IPS-20b (cell line): ENCODE data around the gene PIP5K1B.
A peak's percentile ranks its signal among the peaks of the same experiment; 100 is the strongest.

Source experiments
- H3K27ac ChIP-seq: one replicate; pipeline ENCODE4 v1.5.1; 2013; ENCODE audit warnings: low read length
- H3K27me3 ChIP-seq: 2 replicates; pipeline ENCODE4 v1.6.1; 2013; ENCODE audit warnings: mild to moderate bottlenecking, low read length, inconsistent platforms; ENCODE audit not compliant: insufficient read depth
- H3K36me3 ChIP-seq: 2 replicates; pipeline ENCODE4 v1.6.1; 2013; ENCODE audit warnings: low read depth, mild to moderate bottlenecking, inconsistent platforms, low read length, moderate library complexity; ENCODE audit not compliant: insufficient read depth
- H3K4me1 ChIP-seq: 2 replicates; pipeline ENCODE4 v1.6.1; 2013; ENCODE audit warnings: mild to moderate bottlenecking, control low read depth, inconsistent platforms, low read length, moderate library complexity; ENCODE audit not compliant: insufficient read depth
- H3K4me3 ChIP-seq: 2 replicates; pipeline ENCODE4 v1.5.1; 2013; ENCODE audit warnings: mild to moderate bottlenecking, low read length, inconsistent platforms
- H3K9ac ChIP-seq: 2 replicates; pipeline ENCODE4 v1.6.1; 2013; ENCODE audit warnings: low read depth, mild to moderate bottlenecking, inconsistent platforms, low read length, moderate library complexity
- H3K9me3 ChIP-seq: 2 replicates; pipeline ENCODE4 v1.6.1; 2013; ENCODE audit warnings: mild to moderate bottlenecking, low read depth, low read length, inconsistent platforms; ENCODE audit not compliant: insufficient read depth

Gene PIP5K1B

DNA sequence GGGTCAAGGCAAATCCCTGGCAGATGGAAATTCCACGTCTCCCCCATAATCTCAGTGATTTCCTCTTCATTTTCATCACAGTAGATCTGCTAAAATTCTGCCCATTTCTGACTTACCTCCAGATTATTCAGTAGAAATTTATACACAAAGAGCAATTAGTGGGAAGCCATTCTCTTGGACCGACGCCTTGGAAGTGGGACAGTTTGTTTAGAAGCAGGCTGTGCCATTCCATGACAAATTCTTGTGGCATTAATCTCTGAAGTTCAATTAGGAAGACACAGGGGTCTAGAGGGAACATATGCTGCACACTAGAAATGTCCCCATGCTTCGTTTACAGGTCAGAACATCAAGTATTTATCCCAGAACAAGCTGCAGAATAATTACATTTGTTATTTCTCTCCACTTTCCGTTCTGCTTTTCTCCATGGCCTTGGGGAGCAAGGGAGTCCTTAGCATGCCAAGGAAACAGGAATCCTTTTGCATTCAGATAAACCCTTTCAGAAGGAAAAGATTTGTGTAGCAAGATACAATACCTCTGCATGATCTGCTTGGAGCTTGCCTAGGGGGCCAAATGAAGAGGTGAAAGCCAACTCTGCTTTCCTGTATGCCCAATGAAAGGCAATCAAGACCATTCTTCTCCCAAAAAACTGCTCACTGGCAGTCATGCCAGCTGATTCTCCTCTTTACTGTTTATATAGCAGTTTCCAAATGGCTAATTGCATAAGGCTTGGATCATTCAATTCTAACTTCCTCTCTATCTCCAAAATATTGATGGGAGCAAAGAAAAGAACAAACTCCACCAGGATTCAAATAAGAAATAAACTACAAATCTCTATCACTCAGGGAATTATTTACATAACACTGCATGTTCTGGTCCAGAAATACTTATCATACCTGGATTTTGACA lies 311.4 kb downstream of the PIP5K1B start:
- Histone ChIP-seq H3K4me1 (peaks cover 14% of the 10 kb centered on the region; the same call in 1 of the 2 replicates), H3K27ac (no peak overlapping the region), H3K27me3 (no peaks in the 10 kb centered on the region), H3K36me3 (no peaks in the 10 kb centered on the region), H3K4me3 (no peak overlapping the region), H3K9me3 (no peaks in the 10 kb centered on the region), H3K9ac (0 out of 2 replicates have a peak overlapping the region, but pooled peaks have one; percentile 7)

DNA sequence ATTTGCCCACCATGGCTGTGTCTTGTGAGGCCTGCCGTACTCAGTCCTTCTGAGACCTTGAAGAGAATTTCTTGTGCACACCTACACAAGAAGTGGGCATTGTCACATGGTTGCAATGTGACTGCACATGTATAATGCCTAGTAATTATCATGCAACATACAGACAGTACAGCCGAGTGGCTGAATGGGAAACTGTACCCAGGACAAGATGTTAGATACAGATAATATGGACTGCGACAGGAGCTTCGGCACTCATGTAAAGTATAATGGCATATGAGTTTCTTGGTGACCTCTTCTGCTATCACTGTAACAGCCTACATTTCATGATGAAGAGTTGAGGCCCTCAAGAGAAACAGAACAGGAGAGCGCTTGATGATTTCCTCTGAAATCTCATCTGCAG lies 313.7 kb downstream of the PIP5K1B start:
- no peak overlapping the region for H3K27ac ChIP-seq
- no peak overlapping the region for H3K9ac ChIP-seq
- H3K27me3 ChIP-seq: no peaks in the 10 kb centered on the region
- H3K9me3 ChIP-seq: no peaks in the 10 kb centered on the region
- H3K36me3 ChIP-seq: no peaks in the 10 kb centered on the region
- H3K4me3 ChIP-seq: no peak overlapping the region
- peaks cover 18% of the 10 kb centered on the region; the same call in 1 of the 2 replicates for H3K4me1 ChIP-seq

DNA sequence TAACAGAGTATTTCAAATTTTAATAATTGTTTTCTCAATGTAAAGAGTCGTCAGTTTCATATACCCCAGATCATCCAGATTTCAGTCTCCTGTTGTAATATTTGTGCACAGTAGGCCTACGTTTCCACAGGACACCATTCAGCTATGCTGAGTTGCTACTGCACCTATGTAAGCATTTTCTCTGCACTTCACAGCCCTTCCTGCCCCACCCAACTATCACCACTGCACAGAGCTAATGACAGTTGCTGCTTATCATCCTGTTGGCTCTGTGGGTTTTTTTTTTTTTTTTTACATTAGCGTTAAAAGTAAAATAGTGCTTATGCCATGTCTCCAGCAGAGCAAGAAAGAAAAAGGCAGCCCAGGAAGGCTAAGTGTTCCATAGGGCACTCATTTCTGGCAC lies 314.8 kb downstream of the PIP5K1B start:
- Histone ChIP-seq H3K4me3 (no peak overlapping the region), H3K9me3 (no peaks in the 10 kb centered on the region), H3K27ac (no peak overlapping the region), H3K27me3 (no peaks in the 10 kb centered on the region), H3K9ac (no peak overlapping the region), H3K4me1 (peaks cover 23% of the 10 kb centered on the region; the same call in 1 of the 2 replicates), H3K36me3 (no peaks in the 10 kb centered on the region)

DNA sequence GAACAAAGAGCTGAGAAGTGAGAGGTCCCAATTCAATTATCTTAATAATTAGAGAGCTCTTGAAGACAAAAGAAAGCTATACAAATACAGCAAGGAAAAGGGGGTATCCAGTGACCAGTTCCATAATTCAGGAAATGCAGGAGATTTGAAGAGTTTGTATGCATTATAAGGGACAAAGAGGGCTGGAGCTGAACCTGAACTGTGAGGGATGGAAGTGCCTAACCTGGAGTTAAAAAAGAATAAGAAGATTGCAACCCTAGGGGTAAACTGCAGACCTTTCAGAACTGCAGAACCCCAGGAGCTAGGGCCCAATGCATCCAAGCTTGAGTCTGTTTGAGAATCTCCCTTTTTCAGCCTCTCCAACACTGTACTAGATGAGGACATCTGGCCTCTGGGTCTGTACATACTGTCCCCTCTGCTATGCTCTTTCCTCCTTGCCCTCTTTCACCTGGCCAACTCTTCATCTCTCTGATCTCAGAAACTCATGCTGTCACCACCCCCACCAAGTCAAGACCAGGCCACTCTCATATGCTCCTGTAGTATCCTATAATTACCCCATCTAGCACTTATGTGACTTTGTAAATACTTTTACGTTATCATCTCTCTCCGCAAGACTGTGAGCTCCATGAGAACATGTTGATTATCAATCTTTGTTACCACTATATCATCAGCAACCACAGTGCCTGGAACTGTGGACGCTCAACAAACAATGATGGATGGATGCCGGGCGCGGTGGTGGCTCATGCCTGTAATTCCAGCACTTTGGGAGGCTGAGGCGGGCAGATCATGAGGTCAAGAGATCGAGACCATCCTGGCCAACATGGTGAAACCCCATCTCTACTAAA lies 315.5 kb downstream of the PIP5K1B start:
- Histone ChIP-seq H3K27me3 (no peaks in the 10 kb centered on the region), H3K36me3 (no peaks in the 10 kb centered on the region), H3K27ac (no peak overlapping the region), H3K9ac (no peak overlapping the region), H3K4me3 (no peak overlapping the region), H3K9me3 (no peaks in the 10 kb centered on the region), H3K4me1 (peaks cover 23% of the 10 kb centered on the region; the same call in 1 of the 2 replicates)

DNA sequence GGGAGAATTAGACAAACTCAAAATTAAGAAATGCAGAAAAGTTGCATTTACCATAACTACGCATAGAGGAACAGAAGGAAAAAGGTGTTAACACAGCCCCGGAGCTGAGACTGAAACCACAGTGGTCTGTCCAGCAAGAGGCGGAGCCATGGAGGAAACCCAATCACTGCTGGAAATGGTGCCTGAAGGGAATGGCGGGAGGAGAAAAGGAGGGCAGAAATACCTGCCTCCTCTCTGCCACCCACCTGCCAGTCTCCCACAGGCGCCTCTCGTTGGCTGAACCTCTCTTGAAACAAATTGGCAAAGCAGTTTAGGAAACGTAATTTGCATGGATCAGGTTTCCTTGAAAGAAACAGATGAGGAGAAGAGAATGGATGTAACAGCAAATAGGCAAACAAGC lies 318.6 kb downstream of the PIP5K1B start:
- H3K9ac ChIP-seq: no peak overlapping the region
- H3K9me3 ChIP-seq: no peaks in the 10 kb centered on the region
- no peaks in the 10 kb centered on the region for H3K36me3 ChIP-seq
- peaks cover 9% of the 10 kb centered on the region; the same call in 1 of the 2 replicates for H3K4me1 ChIP-seq
- H3K27ac ChIP-seq: no peak overlapping the region
- H3K4me3 ChIP-seq: no peak overlapping the region
- H3K27me3 ChIP-seq: no peaks in the 10 kb centered on the region

DNA sequence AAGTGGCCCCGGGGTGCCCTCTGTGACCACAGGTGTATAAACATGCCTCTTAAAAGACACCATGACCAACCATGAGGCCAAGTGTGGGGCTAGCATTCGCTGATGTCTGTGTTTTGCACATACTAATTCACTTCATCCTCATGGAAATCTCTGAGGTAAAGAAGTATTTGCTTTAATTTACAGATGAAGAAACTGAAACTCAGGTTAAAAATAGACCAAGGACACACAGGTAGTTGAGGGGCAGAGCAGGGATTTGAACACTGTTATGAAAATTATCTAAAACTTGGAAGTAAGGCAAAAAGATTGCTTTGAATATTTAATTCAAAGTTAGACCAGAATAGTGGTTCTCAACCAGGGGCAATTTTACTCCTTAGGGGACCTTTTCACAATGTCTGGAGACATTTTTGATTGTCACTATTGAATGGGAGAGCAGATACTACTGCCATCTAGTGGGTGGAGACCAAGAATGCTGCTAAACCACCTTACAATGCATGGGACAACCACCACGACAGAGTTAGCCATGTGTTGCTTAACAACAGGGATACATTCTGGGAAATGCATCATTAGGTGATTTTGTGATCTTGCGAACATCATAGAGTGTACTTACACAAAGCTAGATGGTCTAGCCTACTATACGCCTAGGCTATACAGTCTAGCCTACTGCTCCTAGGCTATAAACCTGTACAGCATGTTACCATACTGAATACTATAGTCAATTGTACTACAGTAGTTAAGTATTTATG lies 322.5 kb downstream of the PIP5K1B start:
- Histone ChIP-seq H3K4me1 (peaks cover 9% of the 10 kb centered on the region; the same call in 1 of the 2 replicates), H3K36me3 (no peaks in the 10 kb centered on the region), H3K9ac (no peak overlapping the region), H3K4me3 (no peak overlapping the region), H3K9me3 (peaks cover 6% of the 10 kb centered on the region), H3K27me3 (no peaks in the 10 kb centered on the region), H3K27ac (no peak overlapping the region)

DNA sequence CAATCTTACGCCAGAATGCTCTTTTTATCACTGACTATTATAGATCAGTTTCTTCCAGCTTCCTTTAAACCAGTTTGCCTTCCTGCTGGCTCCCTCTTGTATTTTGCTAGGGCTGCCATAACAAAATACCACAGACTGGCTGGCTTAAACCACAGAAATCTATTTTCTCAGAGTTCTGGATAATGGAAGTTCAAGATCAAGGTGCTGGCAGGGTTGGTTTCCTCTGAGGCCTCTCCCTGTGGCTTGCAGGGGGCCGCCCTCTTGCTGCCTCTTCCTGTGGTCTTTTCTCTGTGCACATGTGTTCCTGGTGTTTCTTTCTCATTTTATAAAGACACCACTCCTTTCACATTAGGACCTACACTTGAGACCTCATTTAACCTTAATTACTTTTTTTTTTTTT lies 323.7 kb downstream of the PIP5K1B start:
- H3K27me3 ChIP-seq: no peaks in the 10 kb centered on the region
- peaks cover 6% of the 10 kb centered on the region for H3K9me3 ChIP-seq
- no peak overlapping the region for H3K9ac ChIP-seq
- peaks cover 5% of the 10 kb centered on the region; the same call in 1 of the 2 replicates for H3K4me1 ChIP-seq
- no peaks in the 10 kb centered on the region for H3K36me3 ChIP-seq
- H3K27ac ChIP-seq: no peak overlapping the region
- H3K4me3 ChIP-seq: no peak overlapping the region

DNA sequence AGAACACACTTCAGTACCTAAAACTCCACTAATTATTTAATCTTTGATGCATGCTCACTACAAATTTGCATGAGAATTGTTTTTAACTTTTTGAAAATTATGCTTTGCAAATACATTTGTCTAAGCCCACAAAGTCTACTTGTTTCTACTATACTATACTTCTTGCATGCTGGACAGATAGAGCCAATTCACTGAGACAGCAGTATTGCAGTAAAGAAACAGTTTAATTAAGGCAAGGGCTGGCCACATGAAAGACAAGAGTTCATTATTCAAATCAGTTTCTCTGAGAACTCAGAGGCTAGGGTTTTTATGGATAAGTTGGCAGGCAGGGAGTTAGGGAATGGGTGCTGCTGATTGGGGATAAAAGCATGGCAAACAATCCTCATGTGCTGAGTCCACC lies 324.5 kb downstream of the PIP5K1B start:
- H3K9me3 ChIP-seq: peaks cover 6% of the 10 kb centered on the region
- H3K9ac ChIP-seq: no peak overlapping the region
- no peak overlapping the region for H3K4me3 ChIP-seq
- no peak overlapping the region for H3K27ac ChIP-seq
- no peaks in the 10 kb centered on the region for H3K36me3 ChIP-seq
- no peaks in the 10 kb centered on the region for H3K27me3 ChIP-seq
- H3K4me1 ChIP-seq: no peaks in the 10 kb centered on the region

DNA sequence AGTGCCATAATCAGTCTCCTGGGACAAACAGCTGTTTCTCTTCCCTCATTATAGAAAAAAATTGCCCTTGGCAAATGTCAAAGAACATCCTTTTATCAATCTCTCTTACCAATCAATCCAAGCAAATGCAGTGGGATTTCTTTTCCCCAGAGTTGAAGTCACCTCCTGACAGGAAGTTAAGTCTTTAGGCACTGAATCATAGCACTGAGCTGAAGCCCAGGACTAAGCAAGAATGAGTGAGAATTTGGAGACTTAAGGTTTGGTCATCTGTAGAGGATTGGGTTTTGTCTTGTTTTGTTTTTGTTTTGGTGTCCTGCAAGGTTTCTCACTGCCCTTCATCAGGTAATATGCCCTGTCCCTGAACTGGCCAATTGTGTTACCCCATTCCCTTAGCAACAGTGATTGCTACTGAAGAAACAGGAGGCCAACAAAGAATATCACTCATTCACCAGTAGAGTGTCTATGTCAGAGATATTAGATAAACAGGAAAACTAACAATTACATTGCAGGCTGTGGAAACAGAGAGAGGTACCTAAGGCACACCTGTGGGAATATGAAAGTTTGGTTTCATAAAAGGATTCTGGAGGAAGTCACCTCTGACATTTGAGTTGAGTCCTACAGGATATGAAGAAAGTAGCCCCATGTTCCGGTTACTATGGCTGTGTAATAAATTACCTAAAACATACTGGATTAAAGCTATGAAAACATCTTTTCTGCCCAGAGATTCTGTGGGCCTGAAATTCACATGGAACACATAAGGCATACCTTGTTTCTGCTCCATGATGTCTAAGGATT lies 326.0 kb downstream of the PIP5K1B start:
- Histone ChIP-seq H3K9ac (no peak overlapping the region), H3K9me3 (peaks cover 6% of the 10 kb centered on the region), H3K27me3 (no peaks in the 10 kb centered on the region), H3K27ac (no peak overlapping the region), H3K4me1 (no peaks in the 10 kb centered on the region), H3K36me3 (no peaks in the 10 kb centered on the region), H3K4me3 (no peak overlapping the region)

DNA sequence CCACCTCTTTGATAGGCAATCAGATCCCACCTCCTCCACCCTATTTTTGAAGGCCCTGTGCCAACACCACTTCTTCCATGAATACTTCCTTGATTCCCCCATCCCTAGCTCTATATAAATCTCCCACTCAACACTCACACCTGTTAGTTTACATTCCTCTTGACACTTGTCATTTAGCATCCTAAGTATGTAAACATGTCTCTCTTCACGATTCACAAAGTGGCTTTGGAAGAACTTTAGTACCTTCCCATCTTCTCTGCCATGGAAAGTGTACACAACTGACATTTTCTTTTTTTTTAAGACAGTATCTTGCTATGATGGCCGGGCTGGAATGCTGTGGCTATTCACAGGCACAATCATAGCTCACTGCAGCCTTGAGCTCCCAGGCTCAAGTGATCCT lies 329.0 kb downstream of the PIP5K1B start:
- no peaks in the 10 kb centered on the region for H3K27me3 ChIP-seq
- peaks cover 6% of the 10 kb centered on the region for H3K9me3 ChIP-seq
- H3K9ac ChIP-seq: no peak overlapping the region
- H3K4me3 ChIP-seq: no peak overlapping the region
- H3K4me1 ChIP-seq: peaks cover 7% of the 10 kb centered on the region; the same call in 1 of the 2 replicates
- H3K27ac ChIP-seq: no peak overlapping the region
- no peaks in the 10 kb centered on the region for H3K36me3 ChIP-seq
